HCT116 (cell line): ENCODE results near the gene RNF152. TPM values are rescaled to one million over a fixed set of nuclear protein-coding genes. Genes with fewer than 3 reads are reported as not detected.

Source experiments
- ATAC-seq: fragments of 200-7000 bp; cut with Tn5 transposase; 2 replicates; pipeline ENCODE4 v1.9.1; 2020; ENCODE audit warnings: mild to moderate bottlenecking, moderate library complexity
- BruUV-seq: library from RNA; stranded (reverse); fragments of 400-500 nt; replicated peaks from 2 replicates; lab custom pipeline; 2021; lab: Mats Ljungman, UMichigan
- CTCF ChIA-PET: fragments of 300-600 bp; sonication (Branson Sonifier 250); formaldehyde crosslinking; loops from one replicate; lab custom pipeline; 2021; ENCODE audit warnings: antibody characterized with exemption; lab: Charles Lee
- POLR2A ChIA-PET: fragments of 300-600, 350-600 bp; sonication (Branson Sonifier 250); formaldehyde crosslinking; loops from one replicate; lab custom pipeline; 2021; ENCODE audit warnings: antibody characterized with exemption; lab: Charles Lee
- RAD21 ChIA-PET, 2 experiments: fragments of 300-600 bp; sonication (Branson Sonifier 250); formaldehyde crosslinking; loops; one replicate each; lab custom pipeline; 2023; ENCODE audit warnings: low total read pairs in 2 of 2; ENCODE audit not compliant: uncharacterized antibody in 2 of 2, unreplicated experiment in 2 of 2, low non-redundant PET in 1 of 2; lab: Charles Lee
- DNase-seq: peaks from one replicate; pipeline ENCODE4 v3.0.0-alpha.2; 2010; ENCODE audit warnings: low read depth, low spot score
- H2AFZ ChIP-seq: fragments of 200-600 bp; shearing (Covaris generic), sonication (generic); 2 replicates; pipeline ENCODE4 v1.6.1; 2017; ENCODE audit warnings: low read depth, mixed run types, mixed read lengths, antibody characterized with exemption, low read length; ENCODE audit not compliant: poor library complexity, severe bottlenecking
- H3K27ac ChIP-seq: 2 replicates; pipeline ENCODE4 v1.5.1; 2012; ENCODE audit warnings: low read depth, low read length
- H3K27me3 ChIP-seq: fragments of 200-600 bp; sonication (generic); 2 replicates; pipeline ENCODE4 v1.6.1; 2016; ENCODE audit warnings: mixed run types, low read length, mixed read lengths; ENCODE audit not compliant: insufficient read depth
- H3K36me3 ChIP-seq, 2 experiments: fragments of 200-500 bp in 1 of 2; fragments of 200-600 bp in 1 of 2; sonication (Bioruptor generic) in 1 of 2; sonication (generic) in 1 of 2; 2 replicates each; pipeline versions ENCODE4 v1.5.1 to v1.6.1; 2014 to 2016; ENCODE audit warnings: low read length in 2 of 2, inconsistent platforms in 1 of 2, mixed read lengths in 1 of 2, mixed run types in 1 of 2; ENCODE audit not compliant: insufficient read depth in 2 of 2, control insufficient read depth in 1 of 2
- H3K4me1 ChIP-seq, 2 experiments: fragments of 200-600 bp in 1 of 2; sonication (generic) in 1 of 2; 2 replicates each; pipeline versions ENCODE4 v1.5.1 to v1.6.1; 2012 to 2017; ENCODE audit warnings: low read length in 2 of 2, inconsistent platforms in 1 of 2, mild to moderate bottlenecking in 1 of 2, mixed read lengths in 1 of 2, mixed run types in 1 of 2, moderate library complexity in 1 of 2; ENCODE audit not compliant: insufficient read depth in 2 of 2, control insufficient read depth in 1 of 2
- H3K4me2 ChIP-seq: fragments of 200-600 bp; sonication (generic); 2 replicates; pipeline ENCODE4 v1.6.1; 2017; ENCODE audit warnings: mixed run types, low read length, mixed read lengths
- H3K4me3 ChIP-seq, 2 experiments: fragments of 200-600 bp in 1 of 2; sonication (generic) in 1 of 2; replicated peaks in 1 of 2; 2 replicates each; pipeline ENCODE4 v1.5.1; 2011 to 2016; ENCODE audit warnings: low read length in 2 of 2, control low read depth in 1 of 2, low read depth in 1 of 2, mild to moderate bottlenecking in 1 of 2, mixed read lengths in 1 of 2, mixed run types in 1 of 2
- H3K79me2 ChIP-seq: fragments of 200-600 bp; sonication (generic); 2 replicates; pipeline ENCODE4 v1.6.1; 2017; ENCODE audit warnings: mild to moderate bottlenecking, mixed run types, low read length, moderate library complexity, mixed read lengths; ENCODE audit not compliant: insufficient read depth
- H3K9ac ChIP-seq: fragments of 200-600 bp; sonication (generic); 2 replicates; pipeline ENCODE4 v1.6.1; 2016; ENCODE audit warnings: low read length, mixed read lengths
- H3K9me2 ChIP-seq: fragments of 200-600 bp; sonication (generic), shearing (Covaris generic); 2 replicates; pipeline ENCODE4 v1.6.1; 2017; ENCODE audit warnings: mixed run types, mild to moderate bottlenecking, moderate library complexity; ENCODE audit not compliant: insufficient read depth
- H3K9me3 ChIP-seq, 2 experiments: fragments of 200-500 bp in 1 of 2; fragments of 200-600 bp in 1 of 2; sonication (Bioruptor generic) in 1 of 2; sonication (generic) in 1 of 2; 2 replicates each; pipeline ENCODE4 v1.6.1; 2014 to 2017; ENCODE audit warnings: low read length in 2 of 2, mixed read lengths in 2 of 2, inconsistent platforms in 1 of 2, low read depth in 1 of 2, mild to moderate bottlenecking in 1 of 2, mixed run types in 1 of 2, moderate library complexity in 1 of 2; ENCODE audit not compliant: control insufficient read depth in 1 of 2, insufficient read depth in 1 of 2
- H4K20me1 ChIP-seq: fragments of 200-600 bp; sonication (generic), shearing (Covaris generic); 2 replicates; pipeline ENCODE4 v1.6.1; 2017; ENCODE audit warnings: mixed run types, mild to moderate bottlenecking, moderate library complexity; ENCODE audit not compliant: insufficient read depth
- CBX3 ChIP-seq: IDR thresholded peaks from 2 replicates; pipeline ENCODE4 v1.6.1; 2012; ENCODE audit warnings: low read depth
- EGR1 ChIP-seq: IDR thresholded peaks from 2 replicates; pipeline ENCODE4 v1.6.1; 2012; ENCODE audit warnings: low read depth
- EZH2 ChIP-seq: fragments of 200-600 bp; sonication (generic); IDR thresholded peaks from 2 replicates; pipeline ENCODE4 v1.6.1; 2017; ENCODE audit warnings: antibody characterized with exemption, mixed run types
- EZH2phosphoT487 ChIP-seq: fragments of 200-600 bp; IDR thresholded peaks from 2 replicates; pipeline ENCODE4 v1.6.1; 2018; ENCODE audit warnings: antibody characterized with exemption, borderline replicate concordance
- RAD21 ChIP-seq: IDR thresholded peaks from 2 replicates; pipeline ENCODE4 v1.6.1; 2012; ENCODE audit warnings: low read depth, mild to moderate bottlenecking
- SP1 ChIP-seq: IDR thresholded peaks from 2 replicates; pipeline ENCODE4 v1.6.1; 2012; ENCODE audit warnings: low read depth
- SRF ChIP-seq: IDR thresholded peaks from 2 replicates; pipeline ENCODE4 v1.6.1; 2012; ENCODE audit warnings: low read depth
- TCF7L2 ChIP-seq: IDR thresholded peaks from 2 replicates; pipeline ENCODE4 v1.7.0; 2011; ENCODE audit warnings: borderline replicate concordance, inconsistent platforms; ENCODE audit not compliant: insufficient read depth, insufficient read length; ENCODE audit errors: extremely low read depth
- ZNF274 ChIP-seq: fragments of 200-500 bp; sonication (Bioruptor generic); IDR thresholded peaks from 2 replicates; pipeline ENCODE4 v1.6.1; 2014; ENCODE audit warnings: mild to moderate bottlenecking, low read depth, low read length, inconsistent platforms
- intact Hi-C: fragments of 100-400 bp; cut with micrococcal nuclease; formaldehyde crosslinking; loops from 2 replicates; pipeline ENCODE4 v1.10.0; 2022
- total RNA-seq: library from RNA; stranded (reverse); gene quantifications from one replicate; pipeline ENCODE4 v1.2.1, GENCODE V29; 2021; ENCODE audit not compliant: unreplicated experiment
- TF ChIP-seq, protein P1 (sequence below), 3 experiments: fragments of 200-600 bp in 1 of 3; sonication (generic) in 1 of 3; IDR thresholded peaks in 2 of 3; conservative IDR thresholded peaks in 1 of 3; 2 replicates each; pipeline ENCODE4 v1.5.1; 2012 to 2017; ENCODE audit warnings: low read depth in 2 of 3, low read length in 2 of 3, antibody characterized with exemption in 1 of 3, borderline replicate concordance in 1 of 3, control low read depth in 1 of 3, mild to moderate bottlenecking in 1 of 3, mixed read lengths in 1 of 3, mixed run types in 1 of 3, moderate library complexity in 1 of 3; ENCODE audit not compliant: insufficient read depth in 1 of 3
- TF ChIP-seq, protein P2 (sequence below): IDR thresholded peaks from 2 replicates; pipeline ENCODE4 v1.6.1; 2012

Gene RNF152
- total RNA-seq, 1 experiment from 2014 or later, result 0.47 TPM

DNA sequence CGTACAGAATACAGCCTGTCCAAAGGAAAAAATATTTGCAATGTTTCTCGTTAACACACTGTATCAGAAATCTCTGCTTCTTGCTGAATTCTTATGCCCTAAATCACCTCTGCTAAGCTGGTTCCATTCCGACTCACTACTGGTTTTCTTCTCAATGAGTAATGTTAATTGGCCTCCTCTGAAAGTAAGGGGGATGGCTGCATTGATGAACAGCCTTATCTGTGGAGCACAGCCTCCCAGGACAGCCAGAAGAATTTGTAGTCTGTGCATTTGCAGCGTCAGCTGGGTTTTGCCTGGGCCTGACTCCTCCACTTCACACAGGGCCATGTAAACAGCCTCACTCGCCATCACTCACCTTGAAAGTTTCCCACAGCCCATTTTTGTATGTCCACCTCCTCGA lies 127.7 kb downstream of the RNF152 start:
- TF ChIP-seq EZH2 (no peak), ZNF274 (no peak)
- BruUV-seq, result no TSS peak
- H3K79me2 ChIP-seq, result no peaks in the 10 kb centered on the region
- no peaks in the 10 kb centered on the region for H3K4me1 ChIP-seq
- H3K4me3 ChIP-seq, result no peak overlapping the region
- no peaks in the 10 kb centered on the region for H3K9me3 ChIP-seq
- H3K36me3 ChIP-seq, result no peaks in the 10 kb centered on the region
- ChIA-PET POLR2A (no interaction called here), CTCF (no interaction called here), RAD21 (no interaction called here)
- intact Hi-C loops, result no loop called here
- no peaks in the 10 kb centered on the region for H4K20me1 ChIP-seq
- no peak overlapping the region for H2AFZ ChIP-seq
- no peak overlapping the region for H3K27ac ChIP-seq
- no peak overlapping the region for H3K9ac ChIP-seq
- no peak for DNase-seq
- no peaks in the 10 kb centered on the region for H3K27me3 ChIP-seq
- ATAC-seq, result no peak
- H3K4me2 ChIP-seq, result no peak overlapping the region
- H3K9me2 ChIP-seq, result no peaks in the 10 kb centered on the region

DNA sequence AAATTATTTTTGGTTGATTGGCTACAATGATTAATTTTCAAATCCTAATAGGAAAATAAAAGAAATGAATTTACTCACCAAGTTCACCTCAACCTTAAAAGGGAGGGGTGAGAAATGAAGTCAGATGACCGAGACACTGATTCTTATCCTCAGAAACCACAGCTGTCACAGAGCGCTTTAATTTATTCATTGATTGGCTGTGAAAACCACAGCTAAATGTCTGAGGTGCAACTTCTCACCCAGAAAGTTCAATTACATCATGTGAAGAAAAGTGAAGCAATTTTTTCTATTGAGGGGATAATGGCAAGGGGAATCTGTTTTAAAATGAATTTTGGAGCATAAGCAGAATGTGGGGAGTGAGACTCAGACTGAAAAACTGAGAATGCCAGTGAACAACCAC lies 128.4 kb downstream of the RNF152 start:
- Histone ChIP-seq H3K27me3 (no peaks in the 10 kb centered on the region), H4K20me1 (no peaks in the 10 kb centered on the region), H3K4me3 (no peak overlapping the region), H3K27ac (no peak overlapping the region), H3K36me3 (no peaks in the 10 kb centered on the region), H3K4me2 (no peak overlapping the region), H3K9me2 (no peaks in the 10 kb centered on the region), H3K9me3 (no peaks in the 10 kb centered on the region), H3K4me1 (no peaks in the 10 kb centered on the region), H3K79me2 (no peaks in the 10 kb centered on the region), H3K9ac (no peak overlapping the region), H2AFZ (no peak overlapping the region)
- ChIA-PET POLR2A (no interaction called here), RAD21 (no interaction called here), CTCF (no interaction called here)
- TF ChIP-seq ZNF274 (no peak), SP1 (no peak), EGR1 (no peak), CBX3 (no peak), EZH2phosphoT487 (no peak), EZH2 (no peak), TCF7L2 (no peak), SRF (no peak), RAD21 (no peak)
- TF ChIP-seq, protein P1, sequence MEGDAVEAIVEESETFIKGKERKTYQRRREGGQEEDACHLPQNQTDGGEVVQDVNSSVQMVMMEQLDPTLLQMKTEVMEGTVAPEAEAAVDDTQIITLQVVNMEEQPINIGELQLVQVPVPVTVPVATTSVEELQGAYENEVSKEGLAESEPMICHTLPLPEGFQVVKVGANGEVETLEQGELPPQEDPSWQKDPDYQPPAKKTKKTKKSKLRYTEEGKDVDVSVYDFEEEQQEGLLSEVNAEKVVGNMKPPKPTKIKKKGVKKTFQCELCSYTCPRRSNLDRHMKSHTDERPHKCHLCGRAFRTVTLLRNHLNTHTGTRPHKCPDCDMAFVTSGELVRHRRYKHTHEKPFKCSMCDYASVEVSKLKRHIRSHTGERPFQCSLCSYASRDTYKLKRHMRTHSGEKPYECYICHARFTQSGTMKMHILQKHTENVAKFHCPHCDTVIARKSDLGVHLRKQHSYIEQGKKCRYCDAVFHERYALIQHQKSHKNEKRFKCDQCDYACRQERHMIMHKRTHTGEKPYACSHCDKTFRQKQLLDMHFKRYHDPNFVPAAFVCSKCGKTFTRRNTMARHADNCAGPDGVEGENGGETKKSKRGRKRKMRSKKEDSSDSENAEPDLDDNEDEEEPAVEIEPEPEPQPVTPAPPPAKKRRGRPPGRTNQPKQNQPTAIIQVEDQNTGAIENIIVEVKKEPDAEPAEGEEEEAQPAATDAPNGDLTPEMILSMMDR (IDR thresholded peaks at IDR 0.05 in 2 of 3, conservative IDR thresholded peaks at IDR 0.05 in 1 of 3; ENCODE audit: borderline replicate concordance in 1 of 3, insufficient read depth in 1 of 3, low read depth in 2 of 3, low read length in 2 of 3), result no peak
- TF ChIP-seq, protein P2, sequence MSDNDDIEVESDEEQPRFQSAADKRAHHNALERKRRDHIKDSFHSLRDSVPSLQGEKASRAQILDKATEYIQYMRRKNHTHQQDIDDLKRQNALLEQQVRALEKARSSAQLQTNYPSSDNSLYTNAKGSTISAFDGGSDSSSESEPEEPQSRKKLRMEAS, result no peak
- BruUV-seq, result no TSS peak
- ATAC-seq (no peak), DNase-seq (no peak)
- intact Hi-C loops, result no loop called here
